ENCODE measurements around the gene COCH.

COCH gene

DNA sequence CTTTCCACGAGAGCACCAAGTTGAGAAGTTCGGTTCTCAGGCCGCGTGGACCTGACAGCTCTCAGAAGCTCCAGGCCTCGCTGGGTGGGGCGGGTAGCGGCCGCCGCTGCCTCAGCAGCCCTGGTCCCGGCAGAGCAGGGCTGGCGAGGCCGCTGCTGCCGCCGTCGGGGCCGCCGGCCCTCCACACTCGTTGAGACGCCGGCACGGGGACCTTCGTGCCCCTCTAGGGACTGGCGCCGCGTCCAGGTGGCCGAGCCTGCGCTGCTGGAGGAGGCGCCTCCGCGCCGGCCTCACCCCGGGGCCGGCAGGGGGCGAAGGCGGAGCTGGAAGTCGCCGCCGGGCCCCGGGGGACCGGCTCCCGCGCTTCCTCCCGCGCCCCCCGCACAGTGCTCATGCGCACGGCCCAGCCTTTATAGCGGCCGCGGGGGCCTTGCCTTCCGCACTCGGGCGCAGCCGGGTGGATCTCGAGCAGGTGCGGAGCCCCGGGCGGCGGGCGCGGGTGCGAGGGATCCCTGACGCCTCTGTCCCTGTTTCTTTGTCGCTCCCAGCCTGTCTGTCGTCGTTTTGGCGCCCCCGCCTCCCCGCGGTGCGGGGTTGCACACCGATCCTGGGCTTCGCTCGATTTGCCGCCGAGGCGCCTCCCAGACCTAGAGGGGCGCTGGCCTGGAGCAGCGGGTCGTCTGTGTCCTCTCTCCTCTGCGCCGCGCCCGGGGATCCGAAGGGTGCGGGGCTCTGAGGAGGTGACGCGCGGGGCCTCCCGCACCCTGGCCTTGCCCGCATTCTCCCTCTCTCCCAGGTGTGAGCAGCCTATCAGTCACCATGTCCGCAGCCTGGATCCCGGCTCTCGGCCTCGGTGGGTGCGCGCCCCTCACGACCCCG lies at the start of gene COCH:
Gene COCH (plus strand): TSS at position 440 of the 879 bp plus-strand sequence. CDS start 380 bp downstream, at position 820.
- DNase-seq: peak; percentile 20

- DNase-seq: no peak
These were observed 48.3 kb upstream of the COCH start for GRCh38 chr14:30826070-30826469.

- DNase-seq: no peak
These were observed 44.5 kb upstream of the COCH start for GRCh38 chr14:30829853-30830252.

DNA sequence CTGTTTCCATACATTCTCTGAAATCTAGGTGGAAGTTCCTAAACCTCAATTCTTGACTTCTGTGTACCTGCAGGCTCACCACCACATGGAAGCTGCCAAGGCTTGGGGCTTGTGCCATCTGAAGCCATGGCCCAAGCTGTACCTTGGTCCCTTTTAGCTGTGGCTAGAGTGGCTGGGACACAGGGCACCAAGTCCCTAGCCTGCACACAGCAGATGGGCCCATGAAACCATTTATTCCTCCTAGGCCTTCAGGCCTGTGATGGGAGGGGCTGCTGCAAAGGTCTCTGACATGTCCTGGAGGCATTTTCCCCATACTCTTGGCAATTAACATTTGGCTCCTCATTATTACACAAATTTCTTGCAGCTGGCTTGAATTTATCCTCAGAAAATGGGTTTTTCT lies 40.0 kb upstream of the COCH start:
- DNase-seq: no peak

- no peak for DNase-seq
These were observed 36.0 kb upstream of the COCH start for GRCh38 chr14:30838351-30838750.

- no peak for DNase-seq
These were observed 34.1 kb upstream of the COCH start for GRCh38 chr14:30840086-30840779.

- no peak for DNase-seq
These were observed 31.9 kb upstream of the COCH start for GRCh38 chr14:30842431-30842830.

DNA sequence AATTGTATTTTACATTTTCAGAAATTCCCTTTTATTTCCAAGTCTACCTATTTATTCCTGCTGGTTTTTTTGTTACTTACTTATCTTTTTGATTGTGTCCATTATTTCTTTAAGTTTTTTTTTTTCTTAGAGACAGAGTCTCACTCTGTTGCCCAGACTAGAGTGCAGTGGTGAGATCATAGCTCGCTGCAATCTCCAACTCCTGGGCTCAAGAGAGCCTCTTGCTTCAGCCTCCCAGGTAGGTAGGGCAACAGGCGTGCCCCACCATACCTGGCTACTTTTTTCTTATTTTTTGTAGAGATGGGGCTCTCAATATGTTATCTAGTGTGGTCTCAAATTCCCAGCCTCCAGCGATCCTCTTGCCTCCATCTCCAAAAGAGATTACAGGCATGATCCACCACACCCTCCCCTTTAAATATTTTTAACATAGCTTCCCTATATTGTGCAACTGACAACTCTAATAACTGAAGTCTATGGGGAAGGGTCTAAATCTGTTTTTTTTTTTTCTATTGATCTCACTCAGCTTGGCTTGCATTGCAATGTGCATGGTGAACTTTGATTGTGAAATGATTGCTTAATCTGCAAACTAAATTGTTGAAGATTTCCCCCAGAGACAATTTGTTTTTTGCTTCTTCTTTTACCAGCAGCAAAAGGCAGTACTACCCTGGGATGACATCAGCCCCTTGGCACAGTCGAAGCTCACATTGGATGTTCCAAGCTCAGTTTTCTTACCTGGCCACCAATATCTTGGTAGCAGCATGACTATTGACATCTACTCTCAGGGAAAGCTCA lies 25.7 kb upstream of the COCH start:
- DNase-seq: no peak

DNA sequence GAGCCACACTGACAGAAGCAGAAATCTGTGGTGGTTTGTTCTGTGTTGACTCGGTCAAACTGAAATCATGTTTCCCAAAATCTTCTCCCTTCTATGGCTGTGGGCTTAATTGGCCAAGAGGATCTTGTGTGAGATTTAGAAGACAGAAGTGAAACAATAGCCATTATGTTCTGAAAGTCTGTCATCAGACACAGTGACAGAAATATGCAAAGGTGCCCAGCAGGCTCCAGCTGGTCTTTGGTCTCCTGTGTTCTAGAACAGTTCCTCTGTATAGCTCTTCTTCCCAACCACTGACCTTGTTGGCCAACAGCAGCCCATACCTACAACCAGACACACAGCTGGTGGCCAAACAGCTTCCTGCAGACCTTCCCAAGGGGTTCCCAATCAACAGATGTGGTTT lies 25.0 kb upstream of the COCH start:
- DNase-seq: no peak

DNA sequence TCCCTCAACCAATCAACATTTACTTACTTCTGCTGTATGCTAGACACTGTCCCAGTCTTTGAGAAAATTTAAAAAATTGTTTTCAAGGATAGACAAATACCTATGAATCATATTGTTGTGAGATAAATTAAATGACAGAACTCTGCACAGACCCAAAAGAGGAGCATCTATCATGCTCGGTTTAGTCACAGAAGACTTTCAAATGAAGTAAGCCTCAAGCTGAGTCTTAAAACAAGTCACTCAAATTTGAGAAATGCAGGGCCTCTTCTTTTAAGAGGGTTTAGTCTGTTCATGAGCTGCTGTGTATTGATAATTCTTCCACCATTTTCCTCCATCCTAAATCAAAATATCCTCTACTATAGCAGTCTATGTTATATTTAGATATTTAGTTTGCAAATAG lies 24.4 kb upstream of the COCH start:
- no peak for DNase-seq

- no peak for DNase-seq
These were observed 20.4 kb upstream of the COCH start for GRCh38 chr14:30853946-30854345.

GRCh38 chr14:30854492-30854891 lies 19.9 kb upstream of the COCH start:
- no peak for DNase-seq

DNA sequence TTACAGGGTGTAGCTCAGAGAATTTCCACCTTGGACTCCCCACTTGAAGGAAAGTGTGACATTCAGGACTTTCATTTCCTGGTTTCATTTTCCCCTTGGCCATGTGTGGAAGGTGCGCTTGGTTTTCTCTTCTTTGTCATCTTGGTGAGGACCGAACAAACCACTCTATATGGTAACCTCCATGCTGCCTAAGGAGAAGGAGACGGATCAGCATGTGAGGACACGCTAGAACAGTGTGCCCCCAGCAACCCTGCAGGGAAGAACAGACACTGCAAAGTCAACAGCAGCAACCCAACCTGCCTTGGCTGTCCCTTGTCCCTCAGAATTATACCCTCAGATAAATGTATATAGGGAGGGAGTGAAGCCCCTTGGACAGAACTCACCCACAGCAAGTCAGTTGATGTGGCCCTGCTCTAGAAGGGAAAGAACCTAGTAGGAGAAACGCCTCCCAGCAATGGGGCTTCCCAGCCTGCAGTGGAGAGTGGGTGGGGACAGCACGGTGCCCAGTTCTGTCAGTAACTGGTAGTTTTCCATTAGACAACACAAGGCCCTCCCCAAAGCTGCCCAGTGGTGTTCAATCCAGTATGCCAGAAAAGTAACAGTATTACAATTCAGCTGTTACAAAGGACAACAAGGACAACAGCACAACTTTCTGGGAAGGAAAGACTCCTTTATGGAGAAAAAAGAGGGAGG lies 18.9 kb upstream of the COCH start:
- DNase-seq: no peak

- DNase-seq: no peak
These were observed 13.2 kb upstream of the COCH start for GRCh38 chr14:30861200-30861599.

GRCh38 chr14:30864934-30865333 lies 9.4 kb upstream of the COCH start:
- DNase-seq: no peak

- no peak for DNase-seq
These were observed 5.6 kb upstream of the COCH start for GRCh38 chr14:30868736-30869135.

GRCh38 chr14:30869551-30870155 lies 4.7 kb upstream of the COCH start:
- no peak for DNase-seq

GRCh38 chr14:30872602-30873001 lies 1.8 kb upstream of the COCH start:
- no peak for DNase-seq

GRCh38 chr14:30873308-30874119 lies 845 bp upstream of the COCH start:
- DNase-seq: no peak

GRCh38 chr14:30874999-30875787 lies 834 bp downstream of the COCH start:
- DNase-seq: no peak

DNA sequence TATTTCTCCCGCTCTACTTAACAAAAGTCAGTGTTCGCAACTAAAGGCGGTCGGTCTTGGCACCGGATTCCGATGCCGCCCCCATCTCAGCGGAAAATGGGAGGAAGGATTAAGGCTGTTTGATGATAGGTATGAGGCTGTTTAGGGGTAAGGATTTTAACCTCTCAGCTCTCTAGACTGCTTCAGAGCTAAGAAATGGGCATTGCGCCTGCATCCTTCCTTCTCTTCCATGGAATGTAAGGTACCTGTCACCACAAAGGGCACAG lies 1.4 kb downstream of the COCH start:
- no peak for DNase-seq
